ENCODE results near the gene KCNIP1.

GRCh38 chr5:170614720-170615119 lies 110.9 kb downstream of the KCNIP1 start:
- TF ChIP-seq POLR2AphosphoS5 (IDR thresholded peaks at IDR 0.05) (no peak), CTCF (IDR thresholded peaks at IDR 0.05) (no peak), EP300 (IDR thresholded peaks at IDR 0.05) (no peak)

Data from gastroesophageal sphincter (tissue), 3 donors.